ENCODE measurements around the gene HSDL2.
A peak's percentile ranks its signal among the peaks of the same experiment; 100 is the strongest.
"Not testable (repeated sequence)": the region's sequence is repeated elsewhere in the genome, so short reads cannot be mapped to it uniquely, and the experiment has no call there.

HSDL2 gene

GRCh38 chr9:112367465-112367864 is 12.4 kb upstream of the HSDL2 start:
- DNase-seq: no peak

- DNase-seq: no peak
Measured at GRCh38 chr9:112369817-112370216, 10.1 kb upstream of the HSDL2 start.

GRCh38 chr9:112371060-112371459 is 8.8 kb upstream of the HSDL2 start:
- no peak for DNase-seq

GRCh38 chr9:112373666-112374065 is 6.2 kb upstream of the HSDL2 start:
- DNase-seq: not testable (repeated sequence)

- not testable (repeated sequence) for DNase-seq
Measured at GRCh38 chr9:112374232-112374631, 5.7 kb upstream of the HSDL2 start.

GRCh38 chr9:112375361-112375760 is 4.5 kb upstream of the HSDL2 start:
- no peak for DNase-seq

GRCh38 chr9:112377087-112377486 is 2.8 kb upstream of the HSDL2 start:
- DNase-seq: no peak

- DNase-seq: no peak
Measured at GRCh38 chr9:112377684-112378327, 2.1 kb upstream of the HSDL2 start.

- DNase-seq: no peak
Measured at GRCh38 chr9:112378328-112379176, 1.4 kb upstream of the HSDL2 start.

GRCh38 chr9:112379177-112380101 is 469 bp upstream of the HSDL2 start:
- peak; percentile 98 for DNase-seq

GRCh38 chr9:112380825-112381221 is 915 bp downstream of the HSDL2 start:
- DNase-seq: no peak

GRCh38 chr9:112382066-112382465 is 2.2 kb downstream of the HSDL2 start:
- no peak for DNase-seq

- DNase-seq: no peak
Measured at GRCh38 chr9:112382501-112383364, 2.8 kb downstream of the HSDL2 start.

GRCh38 chr9:112384219-112384618 is 4.3 kb downstream of the HSDL2 start:
- DNase-seq: no peak

- peak; percentile 32 for DNase-seq
Measured at GRCh38 chr9:112384690-112385089, 4.8 kb downstream of the HSDL2 start.

- DNase-seq: no peak
Measured at GRCh38 chr9:112387115-112387514, 7.2 kb downstream of the HSDL2 start.

GRCh38 chr9:112389897-112390296 is 10.0 kb downstream of the HSDL2 start:
- DNase-seq: not testable (repeated sequence)

GRCh38 chr9:112391936-112392560 is 12.1 kb downstream of the HSDL2 start:
- not testable (repeated sequence) for DNase-seq

- DNase-seq: not testable (repeated sequence)
Measured at GRCh38 chr9:112393146-112393545, 13.2 kb downstream of the HSDL2 start.

- no peak for DNase-seq
Measured at GRCh38 chr9:112396416-112396815, 16.5 kb downstream of the HSDL2 start.

GRCh38 chr9:112396872-112397271 is 17.0 kb downstream of the HSDL2 start:
- no peak for DNase-seq
